Chondrocyte (in vitro differentiated cells): ENCODE measurements around the gene CD177. TPM values are rescaled to one million over a fixed set of nuclear protein-coding genes. Genes with fewer than 3 reads are reported as not detected.
"Not testable (repeated sequence)": the region's sequence is repeated elsewhere in the genome, so short reads cannot be mapped to it uniquely, and the experiment has no call there.

Experiments
- DNase-seq: peaks from one replicate; pipeline ENCODE4 v3.0.0; 2021; ENCODE audit warnings: mixed read lengths, low spot score
- H3K27ac Mint-ChIP-seq: one replicate; pipeline ENCODE4 v1.8.0; 2021; ENCODE audit warnings: mild to moderate bottlenecking, moderate library complexity, mixed read lengths; ENCODE audit not compliant: unreplicated experiment
- H3K27me3 Mint-ChIP-seq: 2 replicates; pipeline ENCODE4 v1.8.0; 2021; ENCODE audit warnings: low read depth, mixed read lengths
- H3K36me3 Mint-ChIP-seq: 2 replicates; pipeline ENCODE4 v1.8.0; 2021; ENCODE audit warnings: low read depth, mixed read lengths
- H3K4me1 Mint-ChIP-seq: 2 replicates; pipeline ENCODE4 v1.8.0; 2021; ENCODE audit warnings: low read depth, mild to moderate bottlenecking, mixed read lengths
- H3K4me3 Mint-ChIP-seq: one replicate; pipeline ENCODE4 v1.8.0; 2021; ENCODE audit warnings: mild to moderate bottlenecking, moderate library complexity, mixed read lengths; ENCODE audit not compliant: unreplicated experiment
- H3K9me3 Mint-ChIP-seq: 2 replicates; pipeline ENCODE4 v1.8.0; 2021; ENCODE audit warnings: low read depth, mixed read lengths
- CTCF ChIP-seq: fragments of 200-600 bp; sonication (generic); IDR thresholded peaks from 2 replicates; pipeline ENCODE4 v1.5.0; 2021; ENCODE audit warnings: antibody characterized with exemption, mild to moderate bottlenecking, moderate library complexity
- total RNA-seq: library from RNA; stranded (reverse); gene quantifications from 3 replicates; pipeline ENCODE4 v1.2.1, GENCODE V29; 2021

Gene CD177
- total RNA-seq, 1 donor from 2014 or later = not detected

GRCh38 chr19:43329989-43330388, 23.5 kb upstream of the CD177 start:
- H3K4me1 Mint-ChIP-seq = no peaks in the 10 kb centered on the region
- no peaks in the 10 kb centered on the region for H3K36me3 Mint-ChIP-seq
- TF ChIP-seq CTCF = no peak
- no peak overlapping the region for H3K4me3 Mint-ChIP-seq
- DNase-seq = no peak
- H3K9me3 Mint-ChIP-seq = peaks cover 6% of the 10 kb centered on the region
- peaks cover 1% of the 10 kb centered on the region for H3K27me3 Mint-ChIP-seq
- H3K27ac Mint-ChIP-seq = no peak overlapping the region

- no peak for TF ChIP-seq CTCF
- H3K4me3 Mint-ChIP-seq = no peak overlapping the region
- peaks cover 1% of the 10 kb centered on the region for H3K27me3 Mint-ChIP-seq
- H3K9me3 Mint-ChIP-seq = peaks cover 6% of the 10 kb centered on the region
- H3K4me1 Mint-ChIP-seq = no peaks in the 10 kb centered on the region
- DNase-seq = no peak
- no peaks in the 10 kb centered on the region for H3K36me3 Mint-ChIP-seq
- H3K27ac Mint-ChIP-seq = no peak overlapping the region
Measured at GRCh38 chr19:43330726-43331434, 22.6 kb upstream of the CD177 start.

- no peaks in the 10 kb centered on the region for H3K4me1 Mint-ChIP-seq
- peaks cover 6% of the 10 kb centered on the region for H3K9me3 Mint-ChIP-seq
- no peak overlapping the region for H3K4me3 Mint-ChIP-seq
- TF ChIP-seq CTCF = no peak
- H3K27ac Mint-ChIP-seq = no peak overlapping the region
- peaks cover 1% of the 10 kb centered on the region for H3K27me3 Mint-ChIP-seq
- no peak for DNase-seq
- no peaks in the 10 kb centered on the region for H3K36me3 Mint-ChIP-seq
Measured at GRCh38 chr19:43331435-43332010, 22.0 kb upstream of the CD177 start.

GRCh38 chr19:43332058-43332922, 21.2 kb upstream of the CD177 start:
- Mint-ChIP-seq H3K4me1 (no peaks in the 10 kb centered on the region), H3K9me3 (peaks cover 4% of the 10 kb centered on the region)
- DNase-seq = no peak

GRCh38 chr19:43336508-43336907, 17.0 kb upstream of the CD177 start:
- H3K4me3 Mint-ChIP-seq, DNase-seq, H3K36me3 Mint-ChIP-seq, H3K27me3 Mint-ChIP-seq, H3K27ac Mint-ChIP-seq, H3K4me1 Mint-ChIP-seq, H3K9me3 Mint-ChIP-seq: not testable (repeated sequence)

More at GRCh38 chr19:43332058-43332922, 21.2 kb upstream of the CD177 start:
- TF ChIP-seq CTCF = no peak
- Mint-ChIP-seq H3K27ac (no peak overlapping the region), H3K27me3 (peaks cover 1% of the 10 kb centered on the region), H3K36me3 (no peaks in the 10 kb centered on the region), H3K4me3 (no peak overlapping the region)
